GM13977 (cell line): Measurements from ENCODE around the gene POLR2C.

Experiments
- DNase-seq: peaks from one replicate; pipeline ENCODE4 v3.0.0; 2012; ENCODE audit warnings: low spot score
- in situ Hi-C: fragments of 300-500 bp; cut with MboI; formaldehyde crosslinking; loops from one replicate; pipeline ENCODE4 v1.12.0; 2022; ENCODE audit warnings: low sequenced_read_pairs, low pct_unique_long_range_greater_than_20kb, mixed read lengths, inconsistent platforms; ENCODE audit not compliant: unreplicated experiment
- TF ChIP-seq, protein P1 (sequence below): IDR thresholded peaks from 2 replicates; pipeline ENCODE4 v1.5.1; 2012; ENCODE audit warnings: mild to moderate bottlenecking, control low read depth; ENCODE audit not compliant: insufficient read depth; ENCODE audit errors: extremely low read depth, missing control alignments

Gene POLR2C

DNA sequence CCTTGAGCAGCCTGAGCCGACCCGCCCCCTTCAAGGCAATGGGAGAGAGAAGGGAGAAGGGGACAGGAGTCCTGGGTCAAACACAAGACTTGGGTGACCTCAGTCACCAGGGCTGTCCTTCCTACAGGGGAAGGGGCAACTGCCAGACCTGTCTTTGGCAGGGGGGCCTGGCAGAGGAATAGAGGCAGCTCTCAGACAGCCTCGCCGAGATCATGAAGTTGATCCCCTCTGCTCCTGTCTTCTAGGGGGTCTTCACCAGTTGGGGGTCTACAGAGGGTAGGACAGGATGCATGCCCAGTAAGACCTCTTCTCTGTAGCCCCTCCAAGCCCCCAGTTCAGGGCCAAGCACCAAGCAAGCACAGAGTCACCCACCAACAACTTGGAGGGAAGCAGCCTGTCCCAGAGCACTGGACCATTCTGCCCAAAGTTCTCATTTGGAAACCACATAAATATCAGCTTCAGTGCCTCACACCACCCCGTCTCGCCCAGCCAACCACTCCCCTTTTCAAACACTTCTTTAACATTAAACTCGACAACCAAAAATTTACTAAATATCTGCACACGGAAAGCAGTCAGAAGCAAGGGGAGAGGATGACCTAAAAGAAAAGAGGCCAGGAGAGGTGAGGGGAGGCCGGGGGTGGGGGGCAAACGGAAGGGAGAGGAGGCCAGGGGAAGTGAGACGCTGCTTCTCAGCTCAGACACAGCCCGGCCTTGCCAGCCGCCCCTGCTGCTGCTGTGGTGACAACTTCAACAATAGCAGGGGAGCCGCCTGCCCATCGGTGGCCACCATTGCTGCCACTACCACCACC is 16.1 kb downstream of the POLR2C start:
- in situ Hi-C loops = no loop called here
- no peak for DNase-seq
- TF ChIP-seq, protein P1, sequence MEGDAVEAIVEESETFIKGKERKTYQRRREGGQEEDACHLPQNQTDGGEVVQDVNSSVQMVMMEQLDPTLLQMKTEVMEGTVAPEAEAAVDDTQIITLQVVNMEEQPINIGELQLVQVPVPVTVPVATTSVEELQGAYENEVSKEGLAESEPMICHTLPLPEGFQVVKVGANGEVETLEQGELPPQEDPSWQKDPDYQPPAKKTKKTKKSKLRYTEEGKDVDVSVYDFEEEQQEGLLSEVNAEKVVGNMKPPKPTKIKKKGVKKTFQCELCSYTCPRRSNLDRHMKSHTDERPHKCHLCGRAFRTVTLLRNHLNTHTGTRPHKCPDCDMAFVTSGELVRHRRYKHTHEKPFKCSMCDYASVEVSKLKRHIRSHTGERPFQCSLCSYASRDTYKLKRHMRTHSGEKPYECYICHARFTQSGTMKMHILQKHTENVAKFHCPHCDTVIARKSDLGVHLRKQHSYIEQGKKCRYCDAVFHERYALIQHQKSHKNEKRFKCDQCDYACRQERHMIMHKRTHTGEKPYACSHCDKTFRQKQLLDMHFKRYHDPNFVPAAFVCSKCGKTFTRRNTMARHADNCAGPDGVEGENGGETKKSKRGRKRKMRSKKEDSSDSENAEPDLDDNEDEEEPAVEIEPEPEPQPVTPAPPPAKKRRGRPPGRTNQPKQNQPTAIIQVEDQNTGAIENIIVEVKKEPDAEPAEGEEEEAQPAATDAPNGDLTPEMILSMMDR = no peak

DNA sequence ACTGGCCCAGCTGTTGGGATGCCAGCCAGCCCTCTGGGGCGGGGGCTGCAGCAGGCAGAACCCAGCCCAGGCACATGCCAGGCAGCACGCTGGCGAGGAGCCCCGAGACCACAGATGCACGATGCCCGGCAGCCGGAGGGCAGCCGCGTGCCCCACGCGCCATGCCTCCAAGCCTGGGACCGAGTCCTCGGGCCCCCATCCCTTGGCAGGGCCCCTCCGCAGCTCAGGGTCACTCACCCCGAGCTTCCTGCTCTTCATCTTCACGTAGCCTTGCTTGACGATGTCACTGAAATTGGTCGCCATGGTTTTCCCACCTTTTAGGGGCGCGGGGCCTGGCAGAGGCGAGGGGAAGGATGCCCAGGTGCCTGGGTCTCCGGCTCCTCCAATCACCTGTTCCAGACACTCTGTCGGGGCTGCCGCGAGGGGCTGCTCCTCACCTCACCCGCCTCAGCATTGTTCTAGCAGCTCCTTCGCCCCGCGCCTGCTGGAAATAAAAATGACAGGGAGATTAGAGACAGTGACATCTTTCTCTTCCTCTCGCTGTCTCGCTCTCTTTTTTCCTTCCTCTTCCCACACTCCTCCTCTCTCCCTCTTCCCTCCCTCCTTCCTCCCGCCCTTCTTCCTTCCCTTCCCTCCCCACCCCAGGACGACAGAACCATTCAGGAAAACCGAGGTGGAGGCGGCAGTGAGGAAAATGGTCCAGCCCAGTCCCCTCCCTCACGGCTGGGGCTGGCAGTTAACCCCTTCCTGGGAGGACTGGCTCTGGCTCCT is 16.9 kb downstream of the POLR2C start:
- DNase-seq = no peak
- in situ Hi-C loops = no loop called here
- TF ChIP-seq, protein P1 = no peak

DNA sequence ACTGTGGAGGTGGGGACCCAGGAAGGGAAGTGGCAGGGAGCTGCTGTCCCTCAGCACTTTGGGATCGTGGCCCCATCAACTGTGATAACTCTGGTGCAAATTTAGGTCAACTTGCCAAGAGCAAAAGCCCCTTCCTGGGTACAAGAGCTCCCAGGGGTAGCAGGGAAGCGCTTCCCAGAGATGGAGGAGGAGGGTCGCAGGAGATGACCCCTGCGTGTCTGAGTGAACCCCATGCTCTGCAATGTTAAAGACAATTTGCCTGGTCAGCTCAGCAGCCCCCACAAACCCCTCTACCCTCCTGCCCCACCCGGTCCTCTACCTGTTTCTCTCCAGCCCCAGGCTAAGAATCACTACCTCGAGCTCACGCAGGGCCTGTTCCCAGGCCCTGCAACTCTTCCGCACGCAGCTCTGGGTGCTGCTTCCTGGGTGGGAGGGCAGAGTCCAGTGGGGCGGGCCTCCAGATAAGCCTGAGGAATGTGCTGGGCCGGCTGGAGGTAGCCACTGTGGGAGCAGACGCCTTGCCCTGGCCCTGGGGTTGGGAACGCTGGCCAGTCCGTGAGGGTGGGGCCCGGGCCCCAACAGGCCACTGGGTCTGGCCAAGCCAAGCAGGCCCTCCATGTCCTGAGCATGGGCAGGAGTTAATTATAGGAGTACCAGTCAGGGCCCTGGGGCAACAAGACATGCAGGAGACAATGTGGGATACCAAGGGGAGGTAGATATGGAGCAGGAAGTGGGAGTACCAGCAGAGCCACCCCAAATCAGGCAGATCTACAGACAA is 17.7 kb downstream of the POLR2C start:
- no peak for DNase-seq
- TF ChIP-seq, protein P1 = no peak
- in situ Hi-C loops = no loop called here

DNA sequence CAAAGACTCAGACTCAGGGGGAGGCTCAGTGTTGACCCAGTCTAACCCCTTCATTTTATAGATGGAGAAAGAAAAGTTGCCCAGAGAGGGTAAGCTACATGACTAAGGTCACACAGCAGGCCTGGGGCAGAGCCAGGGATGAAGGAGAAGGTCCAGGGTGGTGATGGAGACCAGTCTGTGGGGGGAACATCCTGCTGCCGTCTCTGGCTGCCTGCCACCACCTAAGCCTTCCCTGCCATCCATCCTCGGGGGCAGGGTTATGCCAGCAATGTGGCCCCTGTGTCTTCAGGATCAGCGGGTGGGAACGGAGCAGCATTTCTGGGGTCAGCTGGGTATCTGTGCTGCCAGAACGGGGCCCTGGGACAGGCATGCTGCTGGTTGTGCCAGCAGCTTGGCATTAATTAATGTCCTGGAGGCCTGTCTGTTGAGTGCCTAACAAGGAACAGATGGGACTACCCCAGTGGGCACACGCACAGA is 18.3 kb downstream of the POLR2C start:
- in situ Hi-C loops = no loop called here
- DNase-seq = no peak
- TF ChIP-seq, protein P1 = no peak

DNA sequence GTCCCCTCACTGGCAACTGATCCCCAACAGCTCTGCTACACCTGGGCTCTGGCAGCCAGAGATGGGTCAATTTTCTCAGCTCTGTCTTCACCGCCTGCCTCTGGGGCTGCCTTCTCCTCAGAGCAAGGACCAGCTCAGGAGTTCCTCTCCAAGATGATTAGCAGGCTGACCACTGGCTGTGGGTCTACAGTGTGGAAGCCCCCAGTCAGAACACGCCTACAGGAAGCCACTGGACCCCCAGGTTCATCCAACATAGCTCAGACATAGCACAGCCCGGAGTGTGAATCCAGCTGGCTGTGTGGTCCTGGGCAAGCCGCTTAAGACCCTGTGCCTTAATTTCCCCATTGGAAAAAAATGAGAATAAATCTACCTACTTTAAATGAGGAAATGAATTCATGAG is 18.9 kb downstream of the POLR2C start:
- no peak for DNase-seq
- TF ChIP-seq, protein P1 = no peak
- in situ Hi-C loops = no loop called here

DNA sequence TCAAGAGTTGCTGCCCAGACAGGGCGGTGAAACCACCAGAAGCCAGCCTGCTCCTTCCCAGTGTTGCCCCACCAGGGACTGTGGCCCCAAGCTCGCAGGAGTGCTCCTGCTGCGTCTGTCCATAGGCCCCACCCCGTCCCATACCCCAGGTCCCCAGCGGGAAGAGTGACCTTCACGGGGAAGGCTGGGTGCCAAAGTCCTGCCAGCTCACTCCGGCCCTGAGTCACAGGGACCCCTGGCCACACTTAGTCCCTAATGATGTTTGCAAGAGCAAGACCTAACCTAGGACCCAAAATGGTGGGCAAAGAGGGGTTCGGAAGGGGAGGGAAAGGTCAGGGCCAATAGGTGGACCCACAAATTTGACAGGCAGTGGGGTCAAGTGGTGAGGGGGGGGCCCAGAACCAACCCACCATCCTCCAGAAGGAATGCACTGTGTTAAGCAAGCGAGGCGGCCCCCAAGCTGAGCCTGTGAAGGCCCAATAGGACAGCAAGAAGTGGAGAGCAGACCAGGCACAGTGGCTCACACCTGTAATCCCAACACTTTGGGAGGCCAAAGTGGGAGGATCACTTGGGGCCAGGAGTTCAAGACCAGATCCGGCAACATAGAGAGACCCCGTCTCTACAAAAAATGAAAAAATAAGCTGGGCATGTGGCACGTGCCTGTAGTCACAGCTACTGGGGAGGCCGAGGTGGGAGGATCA is 20.5 kb downstream of the POLR2C start:
- in situ Hi-C loops = no loop called here
- no peak for DNase-seq
- TF ChIP-seq, protein P1 = no peak
